HG03520 (cell line): ENCODE measurements around the gene TROAP.
A peak's percentile ranks its signal among the peaks of the same experiment; 100 is the strongest.
"Not testable (repeated sequence)": the region's sequence is repeated elsewhere in the genome, so short reads cannot be mapped to it uniquely, and the experiment has no call there.

ENCODE experiments used
- ATAC-seq: cut with Tn5 transposase; IDR thresholded peaks from one replicate; pipeline ENCODE4 v1.9.1; 2021; ENCODE audit warnings: mild to moderate bottlenecking, moderate library complexity; ENCODE audit not compliant: unreplicated experiment

TROAP gene

GRCh38 chr12:49322708-49323523, at the start of gene TROAP:
Gene TROAP, plus strand, starts transcription at chr12:49323255. Its CDS starts 354 bp downstream, at chr12:49323609.
- peak; percentile 98 for ATAC-seq

GRCh38 chr12:49273726-49274395, 49.2 kb upstream of the TROAP start:
- no peak for ATAC-seq

GRCh38 chr12:49274396-49275069, 48.5 kb upstream of the TROAP start:
- no peak for ATAC-seq

- ATAC-seq, result no peak
Measured at GRCh38 chr12:49276304-49277290, 46.5 kb upstream of the TROAP start.

- no peak for ATAC-seq
Measured at GRCh38 chr12:49277466-49277865, 45.6 kb upstream of the TROAP start.

- no peak for ATAC-seq
Measured at GRCh38 chr12:49279706-49280159, 43.3 kb upstream of the TROAP start.

- ATAC-seq, result not testable (repeated sequence)
Measured at GRCh38 chr12:49280545-49280944, 42.5 kb upstream of the TROAP start.

- ATAC-seq, result no peak
Measured at GRCh38 chr12:49282302-49282701, 40.8 kb upstream of the TROAP start.

GRCh38 chr12:49282740-49283375, 40.2 kb upstream of the TROAP start:
- ATAC-seq, result not testable (repeated sequence)

GRCh38 chr12:49283541-49284429, 39.3 kb upstream of the TROAP start:
- ATAC-seq, result no peak

- no peak for ATAC-seq
Measured at GRCh38 chr12:49284672-49285071, 38.4 kb upstream of the TROAP start.

- no peak for ATAC-seq
Measured at GRCh38 chr12:49287876-49288275, 35.2 kb upstream of the TROAP start.

- no peak for ATAC-seq
Measured at GRCh38 chr12:49288412-49288853, 34.6 kb upstream of the TROAP start.

GRCh38 chr12:49288922-49289555, 34.0 kb upstream of the TROAP start:
- no peak for ATAC-seq

- no peak for ATAC-seq
Measured at GRCh38 chr12:49292729-49293055, 30.4 kb upstream of the TROAP start.

GRCh38 chr12:49293056-49293956, 29.7 kb upstream of the TROAP start:
- ATAC-seq, result no peak

GRCh38 chr12:49294086-49294803, 28.8 kb upstream of the TROAP start:
- ATAC-seq, result no peak
